ENCODE results near the gene USP15. TPM values are rescaled to one million over a fixed set of nuclear protein-coding genes. Genes with fewer than 3 reads are reported as not detected.
A peak's percentile ranks its signal among the peaks of the same experiment; 100 is the strongest.

The USP15 gene
- total RNA-seq, 1 donor from 2014 or later = 87.3 TPM

GRCh38 chr12:62261876-62262517, 1.8 kb downstream of the USP15 start:
- peak overlapping the region; percentile 96 for H3K4me3 ChIP-seq
- no peak for ATAC-seq
- no peaks in the 10 kb centered on the region for H3K36me3 ChIP-seq
- no peaks in the 10 kb centered on the region for H3K27me3 ChIP-seq
- H3K9me3 ChIP-seq = no peaks in the 10 kb centered on the region
- H3K4me1 ChIP-seq = peaks cover 44% of the 10 kb centered on the region
- no peak for DNase-seq
- no peak for TF ChIP-seq CTCF (IDR thresholded peaks at IDR 0.05)
- intact Hi-C loops (cut with DNase I) = loop anchor here (10.0 kb wide), 1 partner anchor 53 kb away; no protein-coding TSS in a partner anchor
- H3K27ac ChIP-seq = peak overlapping the region; percentile 7

- H3K27me3 ChIP-seq = no peaks in the 10 kb centered on the region
- no peaks in the 10 kb centered on the region for H3K36me3 ChIP-seq
- intact Hi-C loops (cut with DNase I) = loop anchor here (10.0 kb wide), 1 partner anchor 52 kb away; no protein-coding TSS in a partner anchor
- no peak for TF ChIP-seq CTCF (IDR thresholded peaks at IDR 0.05)
- DNase-seq (no peak), ATAC-seq (no peak)
- no peak overlapping the region for H3K4me3 ChIP-seq
- no peaks in the 10 kb centered on the region for H3K9me3 ChIP-seq
- peaks cover 56% of the 10 kb centered on the region for H3K4me1 ChIP-seq
- H3K27ac ChIP-seq = no peak overlapping the region
Observed at GRCh38 chr12:62263232-62263631, 3.0 kb downstream of the USP15 start.

- TF ChIP-seq CTCF (IDR thresholded peaks at IDR 0.05) = no peak
- Histone ChIP-seq H3K9me3 (no peaks in the 10 kb centered on the region), H3K4me1 (peaks cover 58% of the 10 kb centered on the region), H3K4me3 (no peak overlapping the region), H3K36me3 (no peaks in the 10 kb centered on the region), H3K27me3 (no peaks in the 10 kb centered on the region), H3K27ac (no peak overlapping the region)
- intact Hi-C loops (cut with DNase I) = loop anchor here (10.0 kb wide), 1 partner anchor 51 kb away; no protein-coding TSS in a partner anchor
- ATAC-seq = no peak
- no peak for DNase-seq
Observed at GRCh38 chr12:62263966-62264365, 3.8 kb downstream of the USP15 start.

- H3K4me1 ChIP-seq = peaks cover 60% of the 10 kb centered on the region
- H3K36me3 ChIP-seq = no peaks in the 10 kb centered on the region
- intact Hi-C loops (cut with DNase I) = loop anchor here (10.0 kb wide), 1 partner anchor 50 kb away; no protein-coding TSS in a partner anchor
- H3K27ac ChIP-seq = no peak overlapping the region
- ATAC-seq (no peak), DNase-seq (no peak)
- H3K27me3 ChIP-seq = no peaks in the 10 kb centered on the region
- TF ChIP-seq CTCF (IDR thresholded peaks at IDR 0.05) = no peak
- H3K4me3 ChIP-seq = no peak overlapping the region
- no peaks in the 10 kb centered on the region for H3K9me3 ChIP-seq
Observed at GRCh38 chr12:62264706-62265105, 4.5 kb downstream of the USP15 start.

GRCh38 chr12:62265511-62265910, 5.3 kb downstream of the USP15 start:
- H3K27ac ChIP-seq = no peak overlapping the region
- no peak overlapping the region for H3K4me3 ChIP-seq
- H3K4me1 ChIP-seq = peaks cover 63% of the 10 kb centered on the region
- H3K36me3 ChIP-seq = no peaks in the 10 kb centered on the region
- no peaks in the 10 kb centered on the region for H3K9me3 ChIP-seq
- intact Hi-C loops (cut with DNase I) = loop anchor here (10.0 kb wide), 1 partner anchor 49 kb away; no protein-coding TSS in a partner anchor
- no peaks in the 10 kb centered on the region for H3K27me3 ChIP-seq
- no peak for TF ChIP-seq CTCF (IDR thresholded peaks at IDR 0.05)
- ATAC-seq (no peak), DNase-seq (no peak)

All from upper lobe of right lung (tissue), 1 donor.